HUES64 (cell line): ENCODE measurements around the gene FXYD4.

Experiments used
- H3K27ac ChIP-seq: 2 replicates; pipeline ENCODE4 v1.7.0; 2013; ENCODE audit warnings: low read depth, low read length, inconsistent platforms
- H3K27me3 ChIP-seq: 2 replicates; pipeline ENCODE4 v1.6.1; 2013; ENCODE audit warnings: mild to moderate bottlenecking, low read length; ENCODE audit not compliant: insufficient read depth
- H3K36me3 ChIP-seq: 2 replicates; pipeline ENCODE4 v1.6.1; 2013; ENCODE audit warnings: mild to moderate bottlenecking, low read length; ENCODE audit not compliant: insufficient read depth
- H3K4me1 ChIP-seq: 2 replicates; pipeline ENCODE4 v1.6.1; 2013; ENCODE audit warnings: mild to moderate bottlenecking, low read length, moderate library complexity; ENCODE audit not compliant: insufficient read depth
- H3K4me3 ChIP-seq: 2 replicates; pipeline ENCODE4 v1.5.1; 2013; ENCODE audit warnings: mild to moderate bottlenecking, low read length, moderate library complexity
- H3K9ac ChIP-seq: 2 replicates; pipeline ENCODE4 v1.6.1; 2013; ENCODE audit warnings: mild to moderate bottlenecking, low read depth, low read length
- H3K9me3 ChIP-seq: 2 replicates; pipeline ENCODE4 v1.6.1; 2013; ENCODE audit warnings: low read depth, low read length; ENCODE audit not compliant: insufficient read depth
- WGBS: fragments of 150-250, 120-280 bp; methylation state at CpG from one replicate; pipeline ENCODE4 v1.1.7; 2013; ENCODE audit warnings: missing lambda C conversion rate; 5-methylcytosine and 5-hydroxymethylcytosine counted together

The FXYD4 gene

DNA sequence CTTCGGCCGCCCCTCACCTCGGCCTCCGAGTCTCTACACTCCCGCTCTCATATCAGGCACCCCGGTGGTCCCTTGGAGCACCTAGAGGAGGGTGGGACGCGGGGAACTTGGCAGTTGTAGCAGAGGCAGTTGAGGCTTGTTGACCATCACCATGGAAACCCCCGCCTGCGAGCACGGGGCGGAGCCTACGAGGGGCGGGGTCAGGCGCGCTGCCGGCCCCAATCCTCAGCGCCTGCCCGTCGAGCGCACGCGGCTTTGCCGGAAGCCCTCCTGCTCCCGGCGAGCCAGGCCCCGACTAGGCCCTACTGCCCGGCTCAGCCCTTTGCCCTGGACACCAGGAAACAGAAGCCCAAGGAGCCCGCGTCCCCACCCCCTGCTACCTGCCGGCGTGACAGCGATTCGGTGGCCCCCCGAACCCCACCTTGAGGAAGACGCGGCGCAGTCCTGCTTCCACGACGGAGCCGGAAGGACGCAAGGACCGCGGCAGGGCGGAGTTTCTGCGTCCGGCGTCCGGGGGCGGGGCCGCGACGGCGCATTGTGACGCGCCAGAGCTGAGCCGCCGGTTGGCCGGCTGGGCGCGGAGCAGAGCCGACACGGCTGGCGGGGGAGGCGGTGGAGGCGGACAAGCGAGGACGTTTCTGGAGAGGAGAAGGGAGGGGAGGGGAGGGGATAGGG is 37.4 kb downstream of the FXYD4 start, which contains the start of gene HNRNPF:
Gene HNRNPF, minus strand, starts transcription at position 477 of the 675 bp plus-strand sequence. CDS start 21,302 bp downstream, outside the sequence.
- Histone ChIP-seq H3K9me3 (no peaks in the 10 kb centered on the region), H3K4me1 (peaks cover 19% of the 10 kb centered on the region), H3K27ac (peak within 1 kb of the TSS; percentile 100), H3K9ac (peak within 1 kb of the TSS; percentile 97), H3K27me3 (no peaks in the 10 kb centered on the region), H3K4me3 (peak within 1 kb of the TSS; percentile 88), H3K36me3 (no peaks in the 10 kb centered on the region)
- WGBS = under 1% methylated on average over 68 of the region's 68 CpGs

DNA sequence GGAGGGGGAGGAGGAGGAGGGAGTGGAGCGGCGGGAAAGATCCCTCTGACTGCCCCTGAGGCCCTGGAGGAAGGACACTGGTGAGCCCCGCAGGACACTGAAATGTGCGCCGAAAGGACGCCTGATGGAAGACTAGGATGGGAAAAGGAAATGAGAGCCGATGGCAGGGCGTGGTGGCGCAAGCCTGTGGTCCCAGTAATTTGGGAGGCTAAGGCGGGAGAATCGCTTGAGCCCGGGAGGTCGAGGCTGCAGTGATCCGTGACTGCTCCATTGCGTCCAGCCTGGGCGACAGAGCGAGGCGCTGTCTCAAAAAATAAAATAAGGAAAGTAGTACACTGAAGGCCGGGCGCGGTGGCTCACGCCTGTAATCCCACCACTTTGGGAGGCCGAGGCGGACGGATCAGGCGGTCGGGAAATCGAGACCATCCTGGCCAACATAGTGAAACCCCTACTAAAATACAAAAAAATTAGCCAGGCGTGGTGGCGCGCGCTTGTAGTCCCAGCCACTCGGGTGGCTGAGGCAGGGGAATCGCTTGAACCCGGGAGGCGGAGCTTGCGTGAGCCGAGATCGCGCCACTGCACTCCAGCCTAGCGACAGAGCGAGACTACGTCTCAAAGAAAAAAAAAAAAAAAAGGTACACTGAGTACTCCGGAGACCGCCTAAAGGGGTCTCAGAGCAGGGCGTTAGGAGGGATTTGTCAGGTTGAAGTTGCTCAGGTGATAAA is 38.1 kb downstream of the FXYD4 start:
- peak overlapping the region; percentile 91 for H3K9ac ChIP-seq
- H3K4me3 ChIP-seq = peak overlapping the region; percentile 88
- H3K36me3 ChIP-seq = no peaks in the 10 kb centered on the region
- H3K27me3 ChIP-seq = no peaks in the 10 kb centered on the region
- WGBS = 68% methylated on average over 46 of the region's 46 CpGs
- H3K9me3 ChIP-seq = no peaks in the 10 kb centered on the region
- H3K27ac ChIP-seq = peak overlapping the region; percentile 84
- H3K4me1 ChIP-seq = peaks cover 13% of the 10 kb centered on the region

DNA sequence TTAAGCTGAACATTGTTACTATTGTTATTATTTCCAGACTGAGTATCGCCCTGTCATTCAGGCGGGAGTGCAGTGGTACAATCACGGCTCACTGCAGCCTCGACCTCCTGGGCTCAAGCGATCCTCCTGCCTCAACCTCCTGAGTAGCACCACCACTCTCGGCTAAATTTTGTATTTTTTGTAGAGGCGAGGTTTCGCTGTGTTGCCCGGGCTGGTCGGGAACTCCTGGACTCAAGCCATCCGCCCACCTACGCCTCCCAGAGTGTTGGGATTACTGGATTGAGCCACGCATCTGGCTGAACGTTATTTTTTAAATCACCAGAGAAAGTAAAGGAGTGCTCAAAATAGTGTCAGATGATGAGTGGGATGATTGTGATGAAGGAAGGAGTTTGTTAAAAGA is 38.9 kb downstream of the FXYD4 start:
- 95% methylated on average over 14 of the region's 14 CpGs for WGBS
- no peaks in the 10 kb centered on the region for H3K27me3 ChIP-seq
- peak overlapping the region; percentile 91; the same call in 1 of the 2 replicates for H3K9ac ChIP-seq
- peaks cover 7% of the 10 kb centered on the region for H3K4me1 ChIP-seq
- H3K36me3 ChIP-seq = no peaks in the 10 kb centered on the region
- no peak overlapping the region; the same call in 1 of the 2 replicates for H3K4me3 ChIP-seq
- H3K27ac ChIP-seq = no peak overlapping the region
- no peaks in the 10 kb centered on the region for H3K9me3 ChIP-seq

DNA sequence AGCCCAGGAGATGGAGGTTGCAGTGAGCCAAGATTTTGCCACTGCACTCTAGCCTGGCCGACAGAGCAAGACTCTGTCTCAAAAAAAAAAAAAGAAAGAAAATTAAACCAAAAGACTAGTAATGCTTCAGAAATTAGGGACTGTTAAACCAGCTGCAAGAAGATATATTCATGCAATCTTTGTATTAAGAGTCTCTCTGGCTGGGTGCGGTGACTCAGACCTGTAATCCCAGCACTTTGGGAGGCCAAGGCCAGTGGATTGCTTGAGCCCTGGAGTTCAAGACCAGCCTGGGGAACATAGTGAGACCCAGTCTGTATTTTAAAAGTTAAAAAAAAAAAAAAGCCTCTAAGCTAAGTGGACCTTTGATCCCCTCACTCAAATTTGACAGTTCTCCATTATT is 40.1 kb downstream of the FXYD4 start:
- H3K9ac ChIP-seq = no peak overlapping the region
- no peak overlapping the region for H3K4me3 ChIP-seq
- H3K27me3 ChIP-seq = no peaks in the 10 kb centered on the region
- H3K36me3 ChIP-seq = no peaks in the 10 kb centered on the region
- no peak overlapping the region for H3K27ac ChIP-seq
- no peaks in the 10 kb centered on the region for H3K4me1 ChIP-seq
- WGBS = 84% methylated on average over 2 of the region's 2 CpGs
- H3K9me3 ChIP-seq = no peaks in the 10 kb centered on the region

DNA sequence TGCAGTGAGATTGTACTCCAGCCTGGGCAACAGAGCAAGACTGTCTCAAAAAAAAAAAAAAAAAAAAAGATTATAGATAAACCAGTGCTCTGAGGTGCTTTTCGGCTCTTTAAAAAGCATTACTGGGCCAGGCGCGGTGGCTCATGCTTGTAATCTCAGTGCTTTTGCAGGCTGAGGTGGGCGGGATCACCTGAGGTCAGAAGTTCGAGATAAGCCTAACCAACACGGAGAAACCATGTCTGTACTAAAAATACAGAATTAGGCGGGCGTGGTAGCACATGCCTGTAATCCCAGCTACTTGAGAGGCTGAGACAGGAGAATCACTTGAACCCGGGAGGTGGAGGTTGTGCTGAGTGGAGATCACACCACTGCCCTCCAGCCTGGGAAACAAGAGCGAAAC is 44.1 kb downstream of the FXYD4 start:
- WGBS = 95% methylated on average over 9 of the region's 10 CpGs
- H3K9ac ChIP-seq = no peak overlapping the region
- H3K4me1 ChIP-seq = no peaks in the 10 kb centered on the region
- H3K4me3 ChIP-seq = no peak overlapping the region
- 0 out of 2 replicates have a peak, but pooled peaks cover 3% of the 10 kb centered on the region for H3K27me3 ChIP-seq
- no peaks in the 10 kb centered on the region for H3K36me3 ChIP-seq
- H3K27ac ChIP-seq = no peak overlapping the region
- no peaks in the 10 kb centered on the region for H3K9me3 ChIP-seq

GRCh38 chr10:43417950-43418768 is 46.7 kb downstream of the FXYD4 start:
- H3K4me1 ChIP-seq = no peaks in the 10 kb centered on the region
- no peak overlapping the region for H3K9ac ChIP-seq
- peaks cover 13% of the 10 kb centered on the region for H3K27me3 ChIP-seq
- H3K27ac ChIP-seq = no peak overlapping the region
- H3K4me3 ChIP-seq = no peak overlapping the region
- H3K9me3 ChIP-seq = no peaks in the 10 kb centered on the region
- 90% methylated on average over 14 of the region's 14 CpGs for WGBS
- H3K36me3 ChIP-seq = no peaks in the 10 kb centered on the region

DNA sequence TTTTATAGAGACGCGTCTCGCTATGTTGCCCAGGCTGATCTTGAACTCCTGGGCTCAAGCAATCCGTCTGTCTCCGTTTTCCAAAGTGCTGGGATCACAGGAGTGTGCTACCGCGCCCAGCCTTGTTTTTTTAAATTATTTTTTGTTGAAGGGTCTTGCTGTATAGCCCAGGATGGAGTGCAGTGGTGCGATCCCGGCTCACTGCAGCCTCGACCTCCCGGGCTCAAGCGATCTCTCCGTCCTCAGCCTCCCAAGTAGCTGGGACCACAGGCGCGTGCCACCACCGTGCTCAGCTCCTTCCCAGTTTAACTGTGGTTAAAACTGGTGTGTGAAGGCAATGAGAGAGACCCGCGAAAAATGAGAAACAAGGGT is 48.5 kb downstream of the FXYD4 start:
- Histone ChIP-seq H3K27ac (peak overlapping the region; percentile 71; the same call in 1 of the 2 replicates), H3K36me3 (no peaks in the 10 kb centered on the region), H3K9ac (peak overlapping the region; percentile 77), H3K4me3 (peak overlapping the region; percentile 53), H3K27me3 (peaks cover 13% of the 10 kb centered on the region), H3K4me1 (no peaks in the 10 kb centered on the region), H3K9me3 (no peaks in the 10 kb centered on the region)
- WGBS = 82% methylated on average over 18 of the region's 18 CpGs

GRCh38 chr10:43420369-43421200 is 49.1 kb downstream of the FXYD4 start:
- Histone ChIP-seq H3K4me3 (peak overlapping the region; percentile 53), H3K9ac (peak overlapping the region; percentile 77), H3K27me3 (peaks cover 13% of the 10 kb centered on the region), H3K4me1 (no peaks in the 10 kb centered on the region), H3K9me3 (no peaks in the 10 kb centered on the region), H3K27ac (peak overlapping the region; percentile 71), H3K36me3 (no peaks in the 10 kb centered on the region)
- WGBS = 4% methylated on average over 63 of the region's 63 CpGs

DNA sequence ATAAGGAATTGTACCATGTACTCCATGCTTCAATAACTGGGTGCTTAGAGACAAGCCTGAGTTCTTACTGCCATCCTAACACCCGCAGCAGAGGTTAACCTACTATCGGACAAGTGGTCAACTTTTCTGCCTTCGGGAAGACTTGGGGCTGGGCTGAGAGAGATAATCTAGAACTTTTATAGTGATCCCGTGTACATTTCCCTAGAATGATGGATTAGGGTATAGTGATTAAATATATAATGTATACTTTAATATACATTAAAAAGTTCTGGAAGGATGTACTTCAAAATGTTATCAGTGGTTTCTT is 49.7 kb downstream of the FXYD4 start:
- H3K9ac ChIP-seq = peak overlapping the region; percentile 77; the same call in 1 of the 2 replicates
- H3K4me1 ChIP-seq = no peaks in the 10 kb centered on the region
- H3K4me3 ChIP-seq = peak overlapping the region; percentile 53
- H3K36me3 ChIP-seq = no peaks in the 10 kb centered on the region
- no peak overlapping the region for H3K27ac ChIP-seq
- H3K27me3 ChIP-seq = peaks cover 13% of the 10 kb centered on the region
- H3K9me3 ChIP-seq = no peaks in the 10 kb centered on the region
- 93% methylated on average over 4 of the region's 4 CpGs for WGBS

DNA sequence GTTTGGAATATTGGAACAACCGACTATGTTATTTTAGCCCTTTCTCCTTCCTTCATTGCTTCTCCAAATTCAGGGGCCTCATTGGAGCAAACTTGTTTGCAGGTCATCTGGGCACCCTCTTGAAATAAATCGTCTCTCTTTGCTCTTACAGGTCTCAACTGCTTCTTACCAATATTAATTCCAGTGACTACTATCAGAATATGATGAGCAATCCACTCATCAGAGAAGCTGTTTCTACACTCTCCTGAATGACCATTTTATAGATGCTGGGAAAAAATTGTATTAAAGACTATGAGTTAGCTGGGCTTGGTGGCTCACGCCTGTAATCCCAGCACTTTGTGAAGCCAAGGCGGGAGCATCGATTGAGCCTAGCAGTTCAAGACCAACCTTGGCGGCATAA is 50.1 kb downstream of the FXYD4 start:
- Histone ChIP-seq H3K4me3 (no peak overlapping the region), H3K4me1 (no peaks in the 10 kb centered on the region), H3K36me3 (no peaks in the 10 kb centered on the region), H3K9ac (no peak overlapping the region), H3K27ac (no peak overlapping the region), H3K27me3 (peaks cover 13% of the 10 kb centered on the region), H3K9me3 (no peaks in the 10 kb centered on the region)
- WGBS = 95% methylated on average over 6 of the region's 6 CpGs
